BE2C (cell line): ENCODE measurements around the gene SLC10A3. TPM values are rescaled to one million over a fixed set of nuclear protein-coding genes. Genes with fewer than 3 reads are reported as not detected.
A peak's percentile ranks its signal among the peaks of the same experiment; 100 is the strongest.

Experiments used
- DNase-seq: peaks from one replicate; pipeline ENCODE4 v3.0.0-alpha.2; 2020
- H3K27me3 ChIP-seq: fragments of 250-450 bp; sonication (Bioruptor Pico); 2 replicates; pipeline ENCODE4 v1.5.1; 2020; ENCODE audit warnings: mild to moderate bottlenecking
- H3K36me3 ChIP-seq: fragments of 250-450 bp; sonication (Bioruptor Pico); 2 replicates; pipeline ENCODE4 v1.5.1; 2020; ENCODE audit warnings: mild to moderate bottlenecking
- H3K4me1 ChIP-seq: fragments of 250-450 bp; sonication (Bioruptor Pico); 2 replicates; pipeline ENCODE4 v1.5.1; 2020
- H3K4me3 ChIP-seq: 2 replicates; pipeline ENCODE4 v1.5.1; 2011; ENCODE audit warnings: low read depth, low read length
- H3K9me3 ChIP-seq: fragments of 250-450 bp; sonication (Bioruptor Pico); 2 replicates; pipeline ENCODE4 v1.5.1; 2020
- polyA plus RNA-seq: library from polyadenylated mRNA; unstranded; fragments of >200 nt; gene quantifications from one replicate; pipeline ENCODE4 v1.2.1, GENCODE V29; 2012; ENCODE audit warnings: low read depth, missing spikeins; ENCODE audit not compliant: insufficient read length, insufficient read depth
- TF ChIP-seq, protein P1 (sequence below): IDR thresholded peaks from 2 replicates; pipeline ENCODE4 v1.5.1; 2012; ENCODE audit warnings: mild to moderate bottlenecking, low read depth, low read length

The SLC10A3 gene, protein sequence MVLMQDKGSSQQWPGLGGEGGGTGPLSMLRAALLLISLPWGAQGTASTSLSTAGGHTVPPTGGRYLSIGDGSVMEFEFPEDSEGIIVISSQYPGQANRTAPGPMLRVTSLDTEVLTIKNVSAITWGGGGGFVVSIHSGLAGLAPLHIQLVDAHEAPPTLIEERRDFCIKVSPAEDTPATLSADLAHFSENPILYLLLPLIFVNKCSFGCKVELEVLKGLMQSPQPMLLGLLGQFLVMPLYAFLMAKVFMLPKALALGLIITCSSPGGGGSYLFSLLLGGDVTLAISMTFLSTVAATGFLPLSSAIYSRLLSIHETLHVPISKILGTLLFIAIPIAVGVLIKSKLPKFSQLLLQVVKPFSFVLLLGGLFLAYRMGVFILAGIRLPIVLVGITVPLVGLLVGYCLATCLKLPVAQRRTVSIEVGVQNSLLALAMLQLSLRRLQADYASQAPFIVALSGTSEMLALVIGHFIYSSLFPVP
- 20.6 TPM for polyA plus RNA-seq

DNA sequence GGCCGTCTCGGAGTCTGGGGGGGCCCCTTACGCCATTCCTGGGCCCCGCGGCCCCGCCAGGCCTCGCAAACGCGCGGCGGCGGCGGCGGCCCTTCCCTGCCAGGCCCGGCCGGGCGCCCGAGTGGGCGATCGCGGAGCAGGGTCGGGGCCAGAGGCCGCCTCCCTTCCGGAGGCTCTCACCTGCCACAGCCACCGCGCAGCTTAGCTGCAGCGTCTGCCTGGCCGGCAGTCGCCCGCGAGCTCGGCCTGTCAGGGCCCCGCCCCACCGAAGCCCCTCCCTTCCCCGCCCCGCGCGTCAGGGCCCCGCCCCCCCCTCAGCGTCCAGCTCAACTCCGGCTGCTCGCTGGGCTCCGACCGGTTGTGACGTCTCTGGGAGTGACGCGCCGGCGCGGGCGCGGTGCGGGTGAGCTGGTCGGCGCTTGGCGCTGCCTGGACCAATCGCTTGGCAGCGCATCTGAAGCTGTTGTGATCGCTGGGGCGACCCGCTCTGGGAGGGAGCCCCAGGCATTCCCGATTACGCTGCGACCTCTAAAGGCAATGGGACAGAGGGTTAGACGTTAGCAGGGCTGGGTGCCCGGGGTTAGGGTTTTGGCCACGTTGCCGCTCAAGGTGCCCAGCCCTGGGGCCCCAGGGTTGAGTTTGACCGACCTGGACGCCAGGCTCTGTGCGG, at the start of gene SLC10A3:
Gene SLC10A3, minus strand, starts transcription at position 216 of the 670 bp plus-strand sequence. CDS start 1,689 bp downstream, outside the sequence.
- H3K4me3 ChIP-seq, result peak within 1 kb of the TSS; percentile 57
- H3K9me3 ChIP-seq, result no peaks in the 10 kb centered on the region
- DNase-seq, result peak; percentile 95
- H3K27me3 ChIP-seq, result no peaks in the 10 kb centered on the region
- no peaks in the 10 kb centered on the region for H3K36me3 ChIP-seq
- TF ChIP-seq, protein P1, sequence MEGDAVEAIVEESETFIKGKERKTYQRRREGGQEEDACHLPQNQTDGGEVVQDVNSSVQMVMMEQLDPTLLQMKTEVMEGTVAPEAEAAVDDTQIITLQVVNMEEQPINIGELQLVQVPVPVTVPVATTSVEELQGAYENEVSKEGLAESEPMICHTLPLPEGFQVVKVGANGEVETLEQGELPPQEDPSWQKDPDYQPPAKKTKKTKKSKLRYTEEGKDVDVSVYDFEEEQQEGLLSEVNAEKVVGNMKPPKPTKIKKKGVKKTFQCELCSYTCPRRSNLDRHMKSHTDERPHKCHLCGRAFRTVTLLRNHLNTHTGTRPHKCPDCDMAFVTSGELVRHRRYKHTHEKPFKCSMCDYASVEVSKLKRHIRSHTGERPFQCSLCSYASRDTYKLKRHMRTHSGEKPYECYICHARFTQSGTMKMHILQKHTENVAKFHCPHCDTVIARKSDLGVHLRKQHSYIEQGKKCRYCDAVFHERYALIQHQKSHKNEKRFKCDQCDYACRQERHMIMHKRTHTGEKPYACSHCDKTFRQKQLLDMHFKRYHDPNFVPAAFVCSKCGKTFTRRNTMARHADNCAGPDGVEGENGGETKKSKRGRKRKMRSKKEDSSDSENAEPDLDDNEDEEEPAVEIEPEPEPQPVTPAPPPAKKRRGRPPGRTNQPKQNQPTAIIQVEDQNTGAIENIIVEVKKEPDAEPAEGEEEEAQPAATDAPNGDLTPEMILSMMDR, result 0 out of 2 replicates have a peak, but pooled peaks have one; percentile 1
- H3K4me1 ChIP-seq, result no peaks in the 10 kb centered on the region

DNA sequence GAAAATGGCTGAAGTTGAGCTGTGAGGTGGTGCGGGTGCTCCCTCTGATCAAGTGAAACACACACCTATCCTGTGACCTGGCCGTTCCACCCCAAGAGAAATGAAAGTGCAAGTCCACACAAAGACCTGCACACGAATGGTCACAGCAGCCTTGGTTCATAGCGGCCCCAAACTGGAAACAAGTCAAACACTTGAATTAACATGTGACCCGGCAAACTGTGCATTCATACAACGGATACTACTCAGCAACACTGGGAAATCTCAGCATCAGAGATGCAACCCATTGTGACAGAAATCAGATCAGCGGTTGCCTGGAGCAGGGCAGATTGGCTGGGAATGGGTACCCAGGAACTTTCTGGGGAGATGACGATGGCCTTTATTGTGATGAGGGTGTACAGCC, 48.6 kb upstream of the SLC10A3 start:
- no peaks in the 10 kb centered on the region for H3K27me3 ChIP-seq
- no peaks in the 10 kb centered on the region for H3K9me3 ChIP-seq
- H3K4me3 ChIP-seq, result no peak overlapping the region
- peaks cover 17% of the 10 kb centered on the region for H3K4me1 ChIP-seq
- H3K36me3 ChIP-seq, result peaks cover 11% of the 10 kb centered on the region
- no peak for DNase-seq
- TF ChIP-seq, protein P1, result no peak

DNA sequence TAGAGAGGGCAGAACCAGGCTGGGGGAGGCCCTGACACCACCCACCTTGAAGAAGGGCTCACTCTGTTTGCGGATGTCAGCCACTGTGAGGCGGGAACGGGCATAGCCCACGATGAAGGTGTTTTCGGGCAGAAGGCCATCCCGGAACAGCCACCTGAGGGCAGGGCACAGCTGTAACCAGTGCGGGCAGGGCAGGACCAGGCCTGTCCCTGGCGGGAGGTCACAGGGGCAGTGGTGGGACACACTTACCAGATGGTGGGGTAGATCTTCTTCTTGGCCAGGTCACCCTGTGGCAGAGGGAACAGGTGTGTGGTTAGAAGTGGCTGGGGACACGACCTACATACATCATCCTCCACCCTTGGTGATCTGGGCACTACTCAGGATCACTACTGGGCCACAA, 45.5 kb upstream of the SLC10A3 start:
- H3K36me3 ChIP-seq, result peaks cover 29% of the 10 kb centered on the region

DNA sequence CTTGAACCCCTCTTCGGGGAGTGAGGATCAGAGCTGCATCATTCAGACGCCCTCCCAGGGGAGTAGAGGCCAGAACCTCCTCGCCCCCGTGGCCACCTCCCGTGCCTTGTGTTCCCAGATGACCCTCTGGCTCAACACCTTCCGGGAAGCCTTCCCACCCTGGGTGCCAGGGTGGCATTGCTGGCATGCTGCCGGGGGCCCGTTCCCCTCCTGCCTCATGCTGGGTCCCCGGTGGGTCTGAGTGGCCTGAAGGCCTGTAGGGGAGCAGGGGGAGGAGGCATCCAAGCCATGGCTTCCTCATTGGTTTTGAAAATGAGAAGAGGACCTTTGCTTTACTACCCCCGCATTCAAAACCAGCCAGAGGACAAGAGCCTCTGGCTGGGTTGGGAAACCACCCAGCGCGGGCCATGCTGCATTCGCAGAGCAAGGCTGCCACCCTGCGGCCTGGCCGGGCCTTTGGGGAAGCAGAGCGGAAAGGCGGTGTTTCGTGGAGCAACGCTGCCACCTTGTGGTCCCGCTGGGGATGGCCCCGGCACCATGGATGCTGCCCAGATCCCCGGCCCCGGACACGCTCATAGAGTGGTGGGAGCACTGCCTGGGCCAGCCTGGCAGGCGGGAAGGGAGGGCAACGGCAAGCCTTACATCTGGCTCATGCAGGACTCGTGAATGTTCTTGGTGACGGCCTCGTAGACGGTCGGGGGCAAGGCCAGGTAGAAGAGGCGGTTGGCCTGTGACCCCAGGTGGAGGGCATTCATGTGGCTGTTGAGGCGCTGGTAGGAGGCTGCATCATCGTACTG, 44.3 kb upstream of the SLC10A3 start:
- peak; percentile 89 for DNase-seq

More for the DNA sequence above, 45.5 kb upstream of the SLC10A3 start:
- H3K27me3 ChIP-seq, result no peaks in the 10 kb centered on the region
- no peak for DNase-seq
- no peak overlapping the region for H3K4me3 ChIP-seq
- H3K4me1 ChIP-seq, result peaks cover 2% of the 10 kb centered on the region; the same call in 1 of the 2 replicates
- TF ChIP-seq, protein P1, result no peak
- H3K9me3 ChIP-seq, result no peaks in the 10 kb centered on the region

DNA sequence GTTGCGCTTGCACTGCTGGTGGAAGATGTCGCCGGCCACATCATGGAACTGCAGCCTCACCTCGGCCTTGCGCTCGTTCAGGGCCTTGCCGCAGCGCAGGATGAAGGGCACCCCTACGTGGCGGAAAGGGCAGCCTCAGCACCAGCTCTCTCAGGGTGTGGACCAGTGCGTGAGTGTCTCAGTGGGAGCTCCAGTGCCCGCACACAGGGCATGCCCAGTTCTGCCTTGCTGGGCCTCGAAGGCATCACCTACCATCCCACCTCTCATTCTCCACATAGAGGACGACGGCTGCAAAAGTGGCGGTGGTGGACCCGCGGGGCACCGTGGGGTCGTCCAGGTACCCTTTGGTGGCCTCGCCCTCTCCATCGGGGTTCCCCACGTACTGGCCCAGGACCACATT, 42.3 kb upstream of the SLC10A3 start:
- Histone ChIP-seq H3K36me3 (peaks cover 29% of the 10 kb centered on the region), H3K27me3 (no peaks in the 10 kb centered on the region), H3K9me3 (no peaks in the 10 kb centered on the region), H3K4me1 (no peaks in the 10 kb centered on the region), H3K4me3 (no peak overlapping the region)
- DNase-seq, result no peak
- TF ChIP-seq, protein P1, result no peak

More for the DNA sequence above, 44.3 kb upstream of the SLC10A3 start:
- H3K4me3 ChIP-seq, result no peak overlapping the region
- H3K4me1 ChIP-seq, result no peaks in the 10 kb centered on the region
- no peaks in the 10 kb centered on the region for H3K27me3 ChIP-seq
- H3K9me3 ChIP-seq, result no peaks in the 10 kb centered on the region
- peaks cover 29% of the 10 kb centered on the region for H3K36me3 ChIP-seq
- TF ChIP-seq, protein P1, result peak; percentile 86
